Measurements from ENCODE around the gene POLR3GL. TPM values are rescaled to one million over a fixed set of nuclear protein-coding genes. Genes with fewer than 3 reads are reported as not detected.
A peak's percentile ranks its signal among the peaks of the same experiment; 100 is the strongest.

POLR3GL gene
- total and polyA plus RNA-seq, 5 donors from 2014 or later, result 30.8 to 129 (median 106) TPM

DNA sequence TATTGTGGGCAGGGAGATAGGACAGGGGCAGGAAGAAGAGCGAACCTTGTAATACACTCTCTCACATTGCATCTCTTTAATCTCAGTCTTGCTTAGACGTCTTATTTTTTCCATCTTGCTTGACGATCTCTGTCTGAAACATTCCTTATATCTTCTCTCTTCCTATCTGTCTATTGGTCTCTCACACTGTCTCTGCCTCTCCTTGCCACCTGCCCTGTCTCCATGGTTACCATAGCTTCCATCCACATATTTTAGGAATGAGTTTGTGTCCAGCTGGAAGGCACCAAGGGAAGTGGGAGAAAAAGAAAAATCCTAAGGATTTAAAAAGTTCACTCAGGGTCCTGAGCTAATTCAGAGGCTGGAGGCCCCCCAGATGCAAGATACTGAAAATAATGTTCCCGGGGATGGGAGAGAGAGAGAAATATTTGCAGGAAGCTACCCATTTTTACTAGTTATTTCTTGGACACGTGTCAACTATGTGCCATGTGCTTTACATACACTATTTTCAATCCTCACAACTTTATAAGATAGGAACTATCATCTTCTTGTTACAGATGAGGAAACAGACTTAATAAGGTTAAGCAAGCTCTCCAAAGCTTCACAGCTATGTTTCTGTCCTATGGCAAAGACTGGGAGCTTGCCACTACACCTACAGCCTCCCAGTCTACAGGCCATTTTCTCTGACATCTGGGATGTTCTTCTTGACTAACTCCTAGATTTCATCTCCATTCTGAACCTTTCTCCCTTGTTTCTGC, 1.0 kb upstream of the POLR3GL start:
- peak overlapping the region; percentile 96 to 99 (median 97) for H3K27ac Mint-ChIP-seq
- Histone ChIP-seq H3K27ac (ENCODE audit: insufficient read depth, low read length, poor library complexity, severe bottlenecking) (peak overlapping the region; percentile 82), H3K36me3 (ENCODE audit: control insufficient read depth, insufficient read depth, low read length) (no peaks in the 10 kb centered on the region), H3K4me1 (ENCODE audit: control insufficient read depth, insufficient read depth, low read length, poor library complexity, severe bottlenecking) (peaks cover 60% of the 10 kb centered on the region), H3K9me3 (ENCODE audit: control insufficient read depth in 2 of 2, low read length in 2 of 2) (no peaks in the 10 kb centered on the region), H3K27me3 (ENCODE audit: control insufficient read depth, insufficient read depth, low read length) (no peaks in the 10 kb centered on the region), H3K4me3 (ENCODE audit: low read depth, low read length) (peak overlapping the region; percentile 97)
- H3K9me3 Mint-ChIP-seq, result peaks cover 0 to 4% (median 0%) of the 10 kb centered on the region in 7 donors
- ATAC-seq (ENCODE audit: low read depth in 2 of 2) (no peak), DNase-seq (no peak)
- H3K27me3 Mint-ChIP-seq, result no peaks in the 10 kb centered on the region
- H3K4me1 Mint-ChIP-seq, result peaks cover 22 to 73% (median 51%) of the 10 kb centered on the region in 4 donors
- peak overlapping the region; percentile 95 to 96 (median 96) for H3K4me3 Mint-ChIP-seq
- peaks cover 11% of the 10 kb centered on the region for H3K36me3 Mint-ChIP-seq

DNA sequence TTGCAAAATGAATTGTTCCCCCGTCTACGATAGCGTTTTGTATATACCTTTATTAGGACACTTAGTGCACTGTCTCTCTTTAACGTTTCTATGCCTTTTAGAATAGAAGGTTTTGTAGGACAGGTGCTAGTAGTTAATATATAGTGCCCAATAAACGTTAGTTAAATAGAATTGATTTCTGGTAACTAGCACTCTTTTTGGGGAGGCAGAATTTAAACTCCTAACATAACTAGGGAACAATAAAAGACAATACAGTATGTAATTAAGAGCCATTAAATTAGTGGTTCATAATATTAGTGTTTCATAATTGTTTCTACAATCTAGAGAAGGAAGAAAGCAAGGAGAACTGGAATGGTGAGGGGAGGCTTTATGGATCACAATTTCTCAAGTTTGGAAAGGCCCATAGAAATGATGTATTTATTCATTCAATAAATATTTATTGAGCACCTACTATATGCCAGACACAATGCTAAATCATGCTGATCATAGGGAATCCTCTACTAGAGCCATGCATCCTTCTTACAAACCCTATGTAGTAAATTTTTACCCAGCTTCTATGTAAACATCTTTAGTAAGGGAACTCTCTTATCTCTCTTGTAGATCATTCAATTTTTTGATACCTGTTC, 742 bp downstream of the POLR3GL start:
- Histone ChIP-seq H3K27me3 (ENCODE audit: control insufficient read depth, insufficient read depth, low read length) (no peaks in the 10 kb centered on the region), H3K27ac (ENCODE audit: insufficient read depth, low read length, poor library complexity, severe bottlenecking) (peak overlapping the region; percentile 82), H3K4me3 (ENCODE audit: low read depth, low read length) (peak overlapping the region; percentile 97), H3K36me3 (ENCODE audit: control insufficient read depth, insufficient read depth, low read length) (no peaks in the 10 kb centered on the region), H3K4me1 (ENCODE audit: control insufficient read depth, insufficient read depth, low read length, poor library complexity, severe bottlenecking) (peaks cover 44% of the 10 kb centered on the region), H3K9me3 (ENCODE audit: control insufficient read depth in 2 of 2, low read length in 2 of 2) (no peaks in the 10 kb centered on the region)
- peak overlapping the region; percentile 95 to 96 (median 96) for H3K4me3 Mint-ChIP-seq
- H3K27me3 Mint-ChIP-seq, result no peaks in the 10 kb centered on the region
- peak overlapping the region; percentile 96 to 99 (median 97) for H3K27ac Mint-ChIP-seq
- peaks cover 0 to 4% (median 0%) of the 10 kb centered on the region in 7 donors for H3K9me3 Mint-ChIP-seq
- DNase-seq, result no peak
- peaks cover 25 to 63% (median 38%) of the 10 kb centered on the region in 4 donors for H3K4me1 Mint-ChIP-seq
- ATAC-seq (ENCODE audit: low read depth in 2 of 2), result no peak
- H3K36me3 Mint-ChIP-seq, result peaks cover 11% of the 10 kb centered on the region

DNA sequence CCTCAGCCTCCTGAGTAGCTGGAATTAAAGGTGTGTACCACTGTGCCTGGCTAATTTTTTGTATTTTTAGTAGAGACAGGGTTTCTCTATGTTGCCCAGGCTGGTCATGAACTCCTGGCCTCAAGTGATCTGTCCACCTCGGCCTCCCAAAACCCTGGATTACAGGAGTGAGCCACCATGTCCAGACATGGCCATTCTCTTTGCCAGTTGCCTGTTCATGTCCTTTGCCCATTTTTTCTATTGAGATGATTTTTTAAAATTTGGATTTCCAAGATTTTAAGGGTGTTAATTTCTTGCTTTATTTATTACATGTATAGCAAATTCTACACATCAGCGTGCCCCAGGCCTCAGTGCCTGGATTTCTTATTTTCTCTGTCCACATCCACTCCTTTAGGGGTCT, 2.8 kb downstream of the POLR3GL start:
- Histone ChIP-seq H3K4me1 (ENCODE audit: control insufficient read depth, insufficient read depth, low read length, poor library complexity, severe bottlenecking) (peaks cover 29% of the 10 kb centered on the region), H3K4me3 (ENCODE audit: low read depth, low read length) (no peak overlapping the region), H3K9me3 (ENCODE audit: control insufficient read depth in 2 of 2, low read length in 2 of 2) (no peaks in the 10 kb centered on the region), H3K27ac (ENCODE audit: insufficient read depth, low read length, poor library complexity, severe bottlenecking) (no peak overlapping the region), H3K36me3 (ENCODE audit: control insufficient read depth, insufficient read depth, low read length) (no peaks in the 10 kb centered on the region), H3K27me3 (ENCODE audit: control insufficient read depth, insufficient read depth, low read length) (no peaks in the 10 kb centered on the region)
- Mint-ChIP-seq H3K4me3 (peak overlapping the region; percentile 26 to 90 (median 52)), H3K27me3 (no peaks in the 10 kb centered on the region), H3K36me3 (peaks cover 11% of the 10 kb centered on the region), H3K4me1 (peaks cover 27 to 58% (median 36%) of the 10 kb centered on the region in 4 donors), H3K9me3 (peaks cover 0 to 4% (median 0%) of the 10 kb centered on the region in 7 donors), H3K27ac (no peak overlapping the region)
- DNase-seq (no peak), ATAC-seq (ENCODE audit: low read depth in 2 of 2) (no peak)

DNA sequence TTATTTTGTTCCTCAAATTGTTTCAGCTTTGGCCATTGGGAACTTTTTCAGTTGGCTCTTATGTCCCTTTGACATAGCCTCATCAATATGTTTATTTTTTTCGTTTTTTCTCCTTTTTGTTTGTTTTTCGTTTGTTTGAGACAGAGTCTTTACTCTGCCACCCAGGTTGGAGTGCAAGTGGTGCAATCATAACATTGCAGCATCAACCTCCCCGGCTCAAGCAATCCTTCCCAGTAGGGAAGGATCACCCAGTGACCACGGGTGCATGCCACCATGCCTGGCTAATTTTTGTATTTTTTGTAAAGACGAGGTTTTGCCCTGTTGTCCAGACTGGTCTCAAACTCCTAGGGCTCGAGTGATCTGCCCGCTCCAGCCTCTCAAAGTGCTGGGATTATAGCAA, 8.1 kb downstream of the POLR3GL start:
- peaks cover 16% of the 10 kb centered on the region for H3K36me3 Mint-ChIP-seq
- no peaks in the 10 kb centered on the region for H3K9me3 ChIP-seq (ENCODE audit: control insufficient read depth in 2 of 2, low read length in 2 of 2)
- H3K9me3 Mint-ChIP-seq, result peaks cover 0 to 2% (median 0%) of the 10 kb centered on the region in 7 donors
- no peaks in the 10 kb centered on the region for H3K36me3 ChIP-seq (ENCODE audit: control insufficient read depth, insufficient read depth, low read length)
- no peak overlapping the region for H3K27ac Mint-ChIP-seq
- no peak overlapping the region for H3K27ac ChIP-seq (ENCODE audit: insufficient read depth, low read length, poor library complexity, severe bottlenecking)
- H3K4me1 Mint-ChIP-seq, result peaks cover 15 to 40% (median 26%) of the 10 kb centered on the region in 4 donors
- no peaks in the 10 kb centered on the region for H3K27me3 Mint-ChIP-seq
- no peak overlapping the region for H3K4me3 ChIP-seq (ENCODE audit: low read depth, low read length)
- ATAC-seq (ENCODE audit: low read depth in 2 of 2) (no peak), DNase-seq (no peak)
- peaks cover 6% of the 10 kb centered on the region for H3K4me1 ChIP-seq (ENCODE audit: control insufficient read depth, insufficient read depth, low read length, poor library complexity, severe bottlenecking)
- H3K27me3 ChIP-seq (ENCODE audit: control insufficient read depth, insufficient read depth, low read length), result no peaks in the 10 kb centered on the region
- H3K4me3 Mint-ChIP-seq, result no peak overlapping the region

- DNase-seq (no peak), ATAC-seq (ENCODE audit: low read depth in 2 of 2) (no peak)
- no peaks in the 10 kb centered on the region for H3K9me3 ChIP-seq (ENCODE audit: control insufficient read depth in 2 of 2, low read length in 2 of 2)
- Mint-ChIP-seq H3K27me3 (no peaks in the 10 kb centered on the region), H3K36me3 (peaks cover 11% of the 10 kb centered on the region), H3K4me3 (peak overlapping the region in 1 of 4 donors; percentile 18), H3K4me1 (peaks cover 12 to 27% (median 21%) of the 10 kb centered on the region in 4 donors), H3K27ac (peak overlapping the region in 2 of 3 donors; percentile 8 to 34), H3K9me3 (no peaks in the 10 kb centered on the region)
- H3K27me3 ChIP-seq (ENCODE audit: control insufficient read depth, insufficient read depth, low read length), result no peaks in the 10 kb centered on the region
- H3K4me1 ChIP-seq (ENCODE audit: control insufficient read depth, insufficient read depth, low read length, poor library complexity, severe bottlenecking), result peaks cover 28% of the 10 kb centered on the region
- H3K4me3 ChIP-seq (ENCODE audit: low read depth, low read length), result no peak overlapping the region
- no peaks in the 10 kb centered on the region for H3K36me3 ChIP-seq (ENCODE audit: control insufficient read depth, insufficient read depth, low read length)
- H3K27ac ChIP-seq (ENCODE audit: insufficient read depth, low read length, poor library complexity, severe bottlenecking), result no peak overlapping the region
Observed at GRCh38 chr1:145974721-145975120, 10.2 kb downstream of the POLR3GL start.

DNA sequence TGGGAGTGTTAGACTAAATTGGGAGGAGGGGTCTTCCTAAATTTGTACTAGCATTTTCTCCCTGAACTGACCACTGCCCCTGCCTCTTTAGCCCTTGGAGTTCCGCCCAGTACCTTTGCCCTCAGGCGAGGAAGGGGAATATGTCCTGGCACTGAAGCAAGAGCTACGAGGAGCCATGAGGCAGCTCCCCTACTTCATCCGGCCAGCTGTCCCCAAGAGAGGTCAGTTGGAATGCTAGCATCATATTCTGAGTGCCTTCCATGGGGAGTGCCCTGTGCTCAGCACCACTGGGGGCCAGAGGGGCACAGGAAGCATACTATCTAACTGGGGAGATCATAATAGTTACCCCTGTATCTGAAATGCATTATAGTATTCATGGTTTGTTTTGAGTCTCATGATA, 10.7 kb downstream of the POLR3GL start:
- H3K4me3 Mint-ChIP-seq, result peak overlapping the region in 1 of 4 donors; percentile 18

DNA sequence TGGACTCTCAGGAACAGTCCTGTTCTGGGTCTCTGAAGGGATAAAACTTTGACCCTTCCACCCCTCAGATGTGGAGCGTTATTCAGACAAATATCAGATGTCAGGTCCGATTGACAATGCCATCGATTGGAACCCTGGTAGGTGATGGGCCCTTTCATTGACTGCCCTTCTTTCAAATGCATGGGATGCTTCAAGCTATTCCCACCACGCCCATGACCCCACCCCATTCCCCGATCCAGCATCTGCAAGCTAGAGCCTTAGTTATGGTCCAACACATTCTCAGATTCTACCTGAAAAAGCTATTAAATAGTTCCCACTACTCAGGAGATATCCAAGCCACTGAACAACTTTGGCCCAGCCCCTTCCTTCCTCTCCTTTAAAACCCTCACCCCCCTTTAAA, 12.5 kb downstream of the POLR3GL start:
- Histone ChIP-seq H3K27ac (ENCODE audit: insufficient read depth, low read length, poor library complexity, severe bottlenecking) (peak overlapping the region; percentile 95), H3K4me1 (ENCODE audit: control insufficient read depth, insufficient read depth, low read length, poor library complexity, severe bottlenecking) (peaks cover 51% of the 10 kb centered on the region), H3K27me3 (ENCODE audit: control insufficient read depth, insufficient read depth, low read length) (no peaks in the 10 kb centered on the region), H3K36me3 (ENCODE audit: control insufficient read depth, insufficient read depth, low read length) (no peaks in the 10 kb centered on the region), H3K4me3 (ENCODE audit: low read depth, low read length) (peak overlapping the region; percentile 77), H3K9me3 (ENCODE audit: control insufficient read depth in 2 of 2, low read length in 2 of 2) (no peaks in the 10 kb centered on the region)
- Mint-ChIP-seq H3K4me3 (no peak overlapping the region), H3K27ac (no peak overlapping the region), H3K36me3 (peaks cover 11% of the 10 kb centered on the region), H3K4me1 (peaks cover 9 to 23% (median 21%) of the 10 kb centered on the region in 4 donors), H3K27me3 (no peaks in the 10 kb centered on the region), H3K9me3 (no peaks in the 10 kb centered on the region)
- ATAC-seq (ENCODE audit: low read depth in 2 of 2) (no peak), DNase-seq (no peak)

More for the DNA sequence above, 10.7 kb downstream of the POLR3GL start:
- H3K36me3 Mint-ChIP-seq, result peaks cover 11% of the 10 kb centered on the region
- H3K27ac Mint-ChIP-seq, result peak overlapping the region in 2 of 3 donors; percentile 21 to 23
- H3K9me3 Mint-ChIP-seq, result no peaks in the 10 kb centered on the region
- H3K27ac ChIP-seq (ENCODE audit: insufficient read depth, low read length, poor library complexity, severe bottlenecking), result no peak overlapping the region
- ATAC-seq (ENCODE audit: low read depth in 2 of 2), result no peak
- peaks cover 9 to 25% (median 21%) of the 10 kb centered on the region in 4 donors for H3K4me1 Mint-ChIP-seq
- H3K9me3 ChIP-seq (ENCODE audit: control insufficient read depth in 2 of 2, low read length in 2 of 2), result no peaks in the 10 kb centered on the region
- H3K4me1 ChIP-seq (ENCODE audit: control insufficient read depth, insufficient read depth, low read length, poor library complexity, severe bottlenecking), result peaks cover 33% of the 10 kb centered on the region
- no peaks in the 10 kb centered on the region for H3K27me3 Mint-ChIP-seq
- no peak overlapping the region for H3K4me3 ChIP-seq (ENCODE audit: low read depth, low read length)
- no peaks in the 10 kb centered on the region for H3K27me3 ChIP-seq (ENCODE audit: control insufficient read depth, insufficient read depth, low read length)
- no peak for DNase-seq
- H3K36me3 ChIP-seq (ENCODE audit: control insufficient read depth, insufficient read depth, low read length), result no peaks in the 10 kb centered on the region

Data from CD4-positive, CD25-positive, alpha-beta regulatory T cell (primary cell).